Prostate gland (tissue), 2 donors: ENCODE measurements around the gene GPRC5D.

Experiments
- POLR2A ChIP-seq: fragments of 450-650 bp; IDR thresholded peaks from one replicate; pipeline ENCODE4 v1.6.1; 2016; ENCODE audit warnings: antibody characterized with exemption, mild to moderate bottlenecking
- TF ChIP-seq, protein P1 (sequence below), 4 experiments: fragments of 200-600 bp in 2 of 4; fragments of 450-650 bp in 2 of 4; sonication (generic) in 2 of 4; IDR thresholded peaks; 1 replicate in 3 of 4; 2 replicates in 1 of 4; pipeline ENCODE4 v1.5.1; 2016 to 2019; ENCODE audit warnings: antibody characterized with exemption in 4 of 4, mild to moderate bottlenecking in 2 of 4, moderate library complexity in 2 of 4

DNA sequence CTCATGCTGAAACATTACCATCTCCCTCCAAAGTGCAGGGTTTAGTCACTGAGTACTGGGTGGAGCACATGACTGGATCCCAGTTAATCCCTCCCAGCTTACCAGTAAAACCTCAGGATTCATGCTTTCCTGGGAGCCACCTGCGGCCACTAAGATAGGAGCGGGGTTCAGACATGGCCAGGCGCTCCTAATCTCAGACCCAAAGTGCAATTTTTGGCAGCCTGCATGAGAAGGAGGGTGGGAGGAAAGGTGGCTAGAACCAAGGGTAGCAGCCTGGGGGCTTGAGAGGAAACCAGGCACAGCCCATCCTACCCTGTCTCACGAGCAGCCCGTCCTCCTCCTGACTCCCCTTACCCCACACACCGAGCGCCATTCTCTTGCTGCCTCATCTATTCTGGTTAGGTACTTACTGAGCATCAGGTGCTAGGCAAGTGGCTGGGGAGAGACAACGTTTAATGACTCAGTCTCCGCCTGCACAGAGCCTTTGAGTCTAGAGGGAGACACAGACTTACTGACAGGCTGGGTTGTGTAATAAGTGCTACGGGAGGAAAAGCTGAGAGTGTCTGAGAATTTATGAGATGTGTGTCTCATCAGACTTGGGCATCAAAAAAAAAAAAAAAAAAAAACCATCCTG is 50.7 kb downstream of the GPRC5D start:
- TF ChIP-seq, protein P1, sequence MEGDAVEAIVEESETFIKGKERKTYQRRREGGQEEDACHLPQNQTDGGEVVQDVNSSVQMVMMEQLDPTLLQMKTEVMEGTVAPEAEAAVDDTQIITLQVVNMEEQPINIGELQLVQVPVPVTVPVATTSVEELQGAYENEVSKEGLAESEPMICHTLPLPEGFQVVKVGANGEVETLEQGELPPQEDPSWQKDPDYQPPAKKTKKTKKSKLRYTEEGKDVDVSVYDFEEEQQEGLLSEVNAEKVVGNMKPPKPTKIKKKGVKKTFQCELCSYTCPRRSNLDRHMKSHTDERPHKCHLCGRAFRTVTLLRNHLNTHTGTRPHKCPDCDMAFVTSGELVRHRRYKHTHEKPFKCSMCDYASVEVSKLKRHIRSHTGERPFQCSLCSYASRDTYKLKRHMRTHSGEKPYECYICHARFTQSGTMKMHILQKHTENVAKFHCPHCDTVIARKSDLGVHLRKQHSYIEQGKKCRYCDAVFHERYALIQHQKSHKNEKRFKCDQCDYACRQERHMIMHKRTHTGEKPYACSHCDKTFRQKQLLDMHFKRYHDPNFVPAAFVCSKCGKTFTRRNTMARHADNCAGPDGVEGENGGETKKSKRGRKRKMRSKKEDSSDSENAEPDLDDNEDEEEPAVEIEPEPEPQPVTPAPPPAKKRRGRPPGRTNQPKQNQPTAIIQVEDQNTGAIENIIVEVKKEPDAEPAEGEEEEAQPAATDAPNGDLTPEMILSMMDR (IDR thresholded peaks at IDR 0.05) = no peak
- no peak for TF ChIP-seq POLR2A
